Astrocyte (in vitro differentiated cells and primary cell): ENCODE data around the gene HECW1.

Source experiments
- EZH2 ChIP-seq: IDR thresholded peaks from 2 replicates; pipeline ENCODE4 v1.6.1; 2012; ENCODE audit warnings: mild to moderate bottlenecking, low read length, inconsistent platforms; ENCODE audit not compliant: insufficient read depth
- TF ChIP-seq, protein P1 (sequence below): IDR thresholded peaks from 2 replicates; pipeline ENCODE4 v1.5.1; 2011; ENCODE audit warnings: low read depth, mild to moderate bottlenecking, inconsistent platforms, low read length, moderate library complexity; ENCODE audit not compliant: insufficient read depth

DNA sequence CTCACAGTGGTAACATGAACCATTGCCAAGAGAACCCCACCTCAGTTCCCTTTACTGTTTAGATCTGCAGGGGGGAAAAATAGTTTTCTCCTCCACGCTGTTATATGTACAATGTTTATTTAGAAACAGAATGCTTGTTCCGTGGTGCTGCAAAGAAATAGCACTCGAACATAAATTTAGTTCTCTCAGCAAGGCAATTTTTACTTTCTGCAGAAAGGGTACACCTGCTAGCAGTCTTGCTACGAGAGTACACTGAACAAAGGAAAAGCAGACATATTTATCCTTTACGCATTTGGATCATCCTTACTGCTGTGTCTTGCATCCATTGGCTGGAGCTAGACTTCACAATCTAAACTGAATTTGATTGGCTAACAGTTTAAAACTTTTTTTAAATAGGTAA lies 178.5 kb downstream of the HECW1 start:
- TF ChIP-seq, protein P1, sequence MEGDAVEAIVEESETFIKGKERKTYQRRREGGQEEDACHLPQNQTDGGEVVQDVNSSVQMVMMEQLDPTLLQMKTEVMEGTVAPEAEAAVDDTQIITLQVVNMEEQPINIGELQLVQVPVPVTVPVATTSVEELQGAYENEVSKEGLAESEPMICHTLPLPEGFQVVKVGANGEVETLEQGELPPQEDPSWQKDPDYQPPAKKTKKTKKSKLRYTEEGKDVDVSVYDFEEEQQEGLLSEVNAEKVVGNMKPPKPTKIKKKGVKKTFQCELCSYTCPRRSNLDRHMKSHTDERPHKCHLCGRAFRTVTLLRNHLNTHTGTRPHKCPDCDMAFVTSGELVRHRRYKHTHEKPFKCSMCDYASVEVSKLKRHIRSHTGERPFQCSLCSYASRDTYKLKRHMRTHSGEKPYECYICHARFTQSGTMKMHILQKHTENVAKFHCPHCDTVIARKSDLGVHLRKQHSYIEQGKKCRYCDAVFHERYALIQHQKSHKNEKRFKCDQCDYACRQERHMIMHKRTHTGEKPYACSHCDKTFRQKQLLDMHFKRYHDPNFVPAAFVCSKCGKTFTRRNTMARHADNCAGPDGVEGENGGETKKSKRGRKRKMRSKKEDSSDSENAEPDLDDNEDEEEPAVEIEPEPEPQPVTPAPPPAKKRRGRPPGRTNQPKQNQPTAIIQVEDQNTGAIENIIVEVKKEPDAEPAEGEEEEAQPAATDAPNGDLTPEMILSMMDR, result no peak
- no peak for TF ChIP-seq EZH2
